PC-3 (cell line): ENCODE data around the gene PSAPL1.

ENCODE experiments used
- CTCF ChIP-seq: fragments of 300-600 bp; sonication (generic); conservative IDR thresholded peaks from 2 replicates; pipeline ENCODE4 v1.5.1; 2017; ENCODE audit warnings: antibody characterized with exemption, low read depth, mild to moderate bottlenecking, low read length
- EZH2 ChIP-seq: fragments of 300-600 bp; sonication (generic); IDR thresholded peaks from one replicate; pipeline ENCODE4 v1.6.1; 2017; ENCODE audit warnings: antibody characterized with exemption, mild to moderate bottlenecking, low read length; ENCODE audit not compliant: unreplicated experiment
- EZH2phosphoT487 ChIP-seq: fragments of 300-600 bp; sonication (generic); IDR thresholded peaks from 2 replicates; pipeline ENCODE4 v1.6.1; 2018; ENCODE audit warnings: mild to moderate bottlenecking, antibody characterized with exemption, low read length, borderline replicate concordance

- TF ChIP-seq CTCF (no peak), EZH2phosphoT487 (no peak), EZH2 (no peak)
Observed at GRCh38 chr4:7451800-7452199, 17.1 kb upstream of the PSAPL1 start.
